Keratinocyte (primary cell): ENCODE data around the gene MAGI1. TPM values are rescaled to one million over a fixed set of nuclear protein-coding genes. Genes with fewer than 3 reads are reported as not detected.

Experiments used
- DNase-seq: peaks from one replicate; pipeline ENCODE4 v3.0.0-alpha.2; 2011; ENCODE audit warnings: low read depth, missing footprints, low spot score
- FAIRE-seq: peaks from 2 replicates; lab custom pipeline; 2011; peaks lifted over from hg19 to GRCh38; lab: Jason Lieb, UNC
- H2AFZ ChIP-seq: 2 replicates; pipeline ENCODE4 v1.6.0; 2012; ENCODE audit warnings: low read length, control low read depth, inconsistent platforms; ENCODE audit not compliant: control insufficient read depth
- H3K27ac ChIP-seq: 2 replicates; pipeline ENCODE4 v1.5.1; 2011; ENCODE audit warnings: low read length; ENCODE audit not compliant: control insufficient read depth, insufficient read depth
- H3K27me3 ChIP-seq: 3 replicates; pipeline ENCODE4 v1.6.0; 2011; ENCODE audit warnings: low read length; ENCODE audit not compliant: control insufficient read depth, insufficient read depth; ENCODE audit errors: extremely low read depth
- H3K36me3 ChIP-seq, 2 experiments: 2 replicates in 1 of 2; 3 replicates in 1 of 2; pipeline ENCODE4 v1.5.1; 2011; ENCODE audit warnings: low read length in 2 of 2, mild to moderate bottlenecking in 1 of 2; ENCODE audit not compliant: control insufficient read depth in 2 of 2, insufficient read depth in 2 of 2; ENCODE audit errors: extremely low read depth in 1 of 2
- H3K4me1 ChIP-seq: 3 replicates; pipeline ENCODE4 v1.5.1; 2011; ENCODE audit warnings: low read length; ENCODE audit not compliant: control insufficient read depth, insufficient read depth; ENCODE audit errors: extremely low read depth
- H3K4me2 ChIP-seq: 3 replicates; pipeline ENCODE4 v1.6.0; 2011; ENCODE audit warnings: low read depth, low read length; ENCODE audit not compliant: control insufficient read depth, insufficient read depth; ENCODE audit errors: extremely low read depth
- H3K4me3 ChIP-seq, 3 experiments: fragments of 200-600 bp in 1 of 3; sonication (generic) in 1 of 3; 2 replicates in 2 of 3; 3 replicates in 1 of 3; pipeline ENCODE4 v1.5.1; 2011 to 2016; ENCODE audit warnings: low read length in 3 of 3, mild to moderate bottlenecking in 3 of 3, control low read depth in 2 of 3, inconsistent platforms in 1 of 3, low read depth in 1 of 3, mixed read lengths in 1 of 3, mixed run types in 1 of 3, moderate library complexity in 1 of 3; ENCODE audit not compliant: control insufficient read depth in 2 of 3, insufficient read depth in 2 of 3; ENCODE audit errors: extremely low read depth in 1 of 3
- H3K79me2 ChIP-seq: 2 replicates; pipeline ENCODE4 v1.6.0; 2012; ENCODE audit warnings: low read length; ENCODE audit not compliant: control insufficient read depth, insufficient read depth
- H3K9ac ChIP-seq: 3 replicates; pipeline ENCODE4 v1.6.0; 2011; ENCODE audit warnings: low read length; ENCODE audit not compliant: control insufficient read depth, insufficient read depth; ENCODE audit errors: extremely low read depth
- H3K9me1 ChIP-seq: 3 replicates; pipeline ENCODE4 v1.6.0; 2011; ENCODE audit warnings: low read length; ENCODE audit not compliant: control insufficient read depth, insufficient read depth; ENCODE audit errors: extremely low read depth
- H3K9me3 ChIP-seq: 2 replicates; pipeline ENCODE4 v1.5.1; 2012; ENCODE audit warnings: low read depth, low read length; ENCODE audit not compliant: control insufficient read depth
- H4K20me1 ChIP-seq: 3 replicates; pipeline ENCODE4 v1.6.0; 2011; ENCODE audit warnings: low read length; ENCODE audit not compliant: control insufficient read depth, insufficient read depth; ENCODE audit errors: extremely low read depth
- CTCF ChIP-seq, 3 experiments: IDR thresholded peaks in 1 of 3; conservative IDR thresholded peaks in 1 of 3; optimal IDR thresholded peaks in 1 of 3; 2 replicates in 2 of 3; 3 replicates in 1 of 3; pipeline versions ENCODE3 to v1.5.1; 2011; ENCODE audit warnings: low read length in 3 of 3, mild to moderate bottlenecking in 3 of 3, moderate library complexity in 2 of 3, control low read depth in 1 of 3, inconsistent platforms in 1 of 3; ENCODE audit not compliant: insufficient read depth in 2 of 3; ENCODE audit errors: extremely low read depth in 1 of 3
- EZH2 ChIP-seq: IDR thresholded peaks from one replicate; pipeline ENCODE4 v1.6.1; 2012; ENCODE audit warnings: inconsistent platforms, mild to moderate bottlenecking, low read length, moderate library complexity
- dilution Hi-C: fragments of 300-500 bp; cut with MboI; formaldehyde crosslinking; loops from one replicate; pipeline ENCODE4 v1.7.0; 2020; ENCODE audit warnings: low sequenced_read_pairs; ENCODE audit not compliant: extremely low pct_ligation_motif_present
- polyA plus RNA-seq, 5 experiments: library from polyadenylated mRNA; depleted of rRNA in 3 of 5; stranded (reverse) in 3 of 5; stranded (forward) in 1 of 5; unstranded in 1 of 5; fragments of >200 nt; gene quantifications; 1 replicate in 1 of 5; 2 replicates in 3 of 5; 3 replicates in 1 of 5; pipeline versions ENCODE4 v1.2.1 to v1.2.3, GENCODE V29; 2011 to 2012; ENCODE audit warnings: missing spikeins in 2 of 5, low read depth in 1 of 5, low replicate concordance in 1 of 5

The MAGI1 gene
- polyA plus RNA-seq, 1 donor (not counting 4 experiments of a cell fraction or from before 2014, with no cell fraction given), result 10.9 TPM

GRCh38 chr3:65914740-65915367 is 123.9 kb downstream of the MAGI1 start:
- Histone ChIP-seq H3K79me2 (no peaks in the 10 kb centered on the region), H3K36me3 (no peaks in the 10 kb centered on the region), H3K4me2 (no peak overlapping the region), H3K9me1 (no peaks in the 10 kb centered on the region), H4K20me1 (no peaks in the 10 kb centered on the region), H3K9ac (no peak overlapping the region), H3K9me3 (no peaks in the 10 kb centered on the region), H3K4me3 (no peak overlapping the region), H3K27ac (no peak overlapping the region), H3K4me1 (no peaks in the 10 kb centered on the region), H3K27me3 (no peaks in the 10 kb centered on the region), H2AFZ (no peak overlapping the region)
- TF ChIP-seq EZH2, result no peak
- peak in 2 of 3 experiments; percentile 23 to 39 for TF ChIP-seq CTCF (optimal IDR thresholded peaks at IDR 0.05 in 1 of 3, IDR thresholded peaks at IDR 0.05 in 1 of 3, conservative IDR thresholded peaks at IDR 0.05 in 1 of 3; ENCODE audit: extremely low read depth in 1 of 3, insufficient read depth in 2 of 3, low read length in 3 of 3)
- FAIRE-seq (peak; percentile 5), DNase-seq (no peak)
- dilution Hi-C loops, result no loop called here

GRCh38 chr3:65914032-65914739 is 124.5 kb downstream of the MAGI1 start:
- Histone ChIP-seq H3K27me3 (no peaks in the 10 kb centered on the region), H3K79me2 (no peaks in the 10 kb centered on the region), H3K9me3 (no peaks in the 10 kb centered on the region), H3K9me1 (no peaks in the 10 kb centered on the region), H3K27ac (no peak overlapping the region), H3K36me3 (no peaks in the 10 kb centered on the region), H3K4me2 (no peak overlapping the region), H3K4me1 (no peaks in the 10 kb centered on the region), H2AFZ (no peak overlapping the region), H3K9ac (no peak overlapping the region), H4K20me1 (no peaks in the 10 kb centered on the region), H3K4me3 (no peak overlapping the region)
- no peak for FAIRE-seq
- dilution Hi-C loops, result no loop called here
- TF ChIP-seq EZH2, result no peak
- TF ChIP-seq CTCF (optimal IDR thresholded peaks at IDR 0.05 in 1 of 3, IDR thresholded peaks at IDR 0.05 in 1 of 3, conservative IDR thresholded peaks at IDR 0.05 in 1 of 3; ENCODE audit: extremely low read depth in 1 of 3, insufficient read depth in 2 of 3, low read length in 3 of 3), result peak in 1 of 3 experiments; percentile 14
- DNase-seq, result no peak
